Measurements from ENCODE around the gene FGF2. TPM values are rescaled to one million over a fixed set of nuclear protein-coding genes. Genes with fewer than 3 reads are reported as not detected.
"Not testable (repeated sequence)": the region's sequence is repeated elsewhere in the genome, so short reads cannot be mapped to it uniquely, and the experiment has no call there.

Gene FGF2
- total RNA-seq, 4 donors from 2014 or later, result 0.53 to 7.0 (median 3.5) TPM

GRCh38 chr4:122932763-122933162 is 106.1 kb downstream of the FGF2 start:
- no peaks in the 10 kb centered on the region for H3K9me3 ChIP-seq
- no peak overlapping the region for H3K27ac ChIP-seq
- no peak overlapping the region for H3K4me3 ChIP-seq
- H3K4me1 ChIP-seq, result no peaks in the 10 kb centered on the region
- TF ChIP-seq POLR2A (IDR thresholded peaks at IDR 0.05), result no peak
- no peak for TF ChIP-seq CTCF (IDR thresholded peaks at IDR 0.05)
- intact Hi-C loops (cut with DNase I), result loop anchor here (5.0 to 10.0 kb wide), 2 partner anchors 175 to 328 kb away; no protein-coding TSS in a partner anchor
- peaks cover 0 to 84% (median 6%) of the 10 kb centered on the region in 3 donors for H3K36me3 ChIP-seq
- H3K27me3 ChIP-seq, result no peaks in the 10 kb centered on the region
- DNase-seq, result no peak

- intact Hi-C loops (cut with DNase I); H3K27ac ChIP-seq; H3K27me3 ChIP-seq; H3K9me3 ChIP-seq; H3K4me1 ChIP-seq; H3K4me3 ChIP-seq; DNase-seq: not testable (repeated sequence)
- peaks cover 5 to 56% (median 7%) of the 10 kb centered on the region in 3 donors for H3K36me3 ChIP-seq
- WGBS, 2 donors, result 98 to 100% methylated on average over 6 to 7 of the region's 17 CpGs
Observed at GRCh38 chr4:122945136-122945535, 118.5 kb downstream of the FGF2 start.

GRCh38 chr4:122946142-122946541 is 119.5 kb downstream of the FGF2 start:
- DNase-seq, result no peak
- Histone ChIP-seq H3K4me3 (no peak overlapping the region), H3K4me1 (no peaks in the 10 kb centered on the region), H3K36me3 (peaks cover 5 to 66% (median 14%) of the 10 kb centered on the region in 3 donors), H3K9me3 (no peaks in the 10 kb centered on the region), H3K27ac (no peak overlapping the region), H3K27me3 (no peaks in the 10 kb centered on the region)
- no peak for TF ChIP-seq POLR2A (IDR thresholded peaks at IDR 0.05)
- no peak for TF ChIP-seq CTCF (IDR thresholded peaks at IDR 0.05)
- 91 to 100% methylated on average over 1 of the region's 1 CpG for WGBS, 2 donors
- intact Hi-C loops (cut with DNase I), result no loop called here

Other genes starting within 250 kb of the FGF2 start
- gene IL21, start 205.8 kb upstream of the FGF2 start, total RNA-seq, result under 1 TPM in 1 of 4 donors, not detected in 3; 0.66 TPM
- 1 to 10 TPM in 2 of 4 donors, under 1 TPM in 2; 0.49 to 2.5 (median 1.0) TPM for gene BBS12, start 94.1 kb upstream of the FGF2 start, total RNA-seq
- 1 to 10 TPM; 1.8 to 8.8 (median 4.3) TPM for gene NUDT6, start 95.8 kb downstream of the FGF2 start, total RNA-seq

Measured in esophagus squamous epithelium (tissue), 5 donors.